Left ventricle myocardium superior (tissue), 1 donor: ENCODE data around the gene SLC2A14. TPM values are rescaled to one million over a fixed set of nuclear protein-coding genes. Genes with fewer than 3 reads are reported as not detected.
"Not testable (repeated sequence)": the region's sequence is repeated elsewhere in the genome, so short reads cannot be mapped to it uniquely, and the experiment has no call there.

Experiments used
- ATAC-seq: fragments of 200-7000 bp; cut with Tn5 transposase; one replicate; pipeline ENCODE4 v1.9.1; 2020; ENCODE audit warnings: mild to moderate bottlenecking, moderate library complexity
- DNase-seq: peaks from one replicate; pipeline ENCODE4 v3.0.0-alpha.2; 2020
- intact Hi-C: fragments of 100-400 bp; cut with micrococcal nuclease; formaldehyde crosslinking; loops from one replicate; pipeline ENCODE4 v1.11.0; 2022
- total RNA-seq: library from RNA; stranded (reverse); fragmentation: NEBNext Ultra II Directional; extraction: Animal tissue kit (Norgen Biotek cat#: 25700); gene quantifications from one replicate; pipeline ENCODE4 v1.2.1, GENCODE V29; 2021
- donor health status: DM: no; HTN: yes; CAD: no; lungs with severe emphysema.

SLC2A14 gene
- total RNA-seq, 1 donor from 2014 or later, result not detected

GRCh38 chr12:7788294-7788660 lies 84.4 kb downstream of the SLC2A14 start:
- intact Hi-C loops, result no loop called here
- ATAC-seq, result no peak

GRCh38 chr12:7787574-7788293 lies 85.0 kb downstream of the SLC2A14 start:
- ATAC-seq (no peak), DNase-seq (no peak)
- intact Hi-C loops, result no loop called here

More at GRCh38 chr12:7788294-7788660, 84.4 kb downstream of the SLC2A14 start:
- DNase-seq, result no peak

DNA sequence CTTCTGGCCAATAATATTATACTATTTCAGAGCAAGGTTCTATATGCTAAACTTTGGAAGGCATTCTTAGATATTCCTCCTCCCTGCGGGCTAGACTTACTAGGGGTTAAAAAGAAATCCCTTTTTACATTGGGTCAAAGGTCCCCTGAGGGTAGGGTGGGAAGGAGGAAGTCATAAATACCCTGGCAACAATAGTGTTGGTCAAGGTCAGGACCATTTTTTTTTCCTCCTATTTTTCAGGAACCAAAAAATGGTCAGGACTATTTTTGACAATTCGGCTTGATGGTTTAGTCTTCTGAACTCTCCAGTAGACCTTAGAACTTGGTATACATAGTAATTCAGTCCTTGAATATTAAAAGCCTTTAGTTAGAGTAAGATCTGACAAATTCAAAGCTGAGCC lies 88.0 kb downstream of the SLC2A14 start:
- DNase-seq (no peak), ATAC-seq (no peak)
- intact Hi-C loops, result no loop called here

GRCh38 chr12:7783433-7783832 lies 89.3 kb downstream of the SLC2A14 start:
- ATAC-seq, DNase-seq, intact Hi-C loops: not testable (repeated sequence)

- ATAC-seq (no peak), DNase-seq (no peak)
- intact Hi-C loops, result no loop called here
Observed at GRCh38 chr12:7782055-7782454, 90.7 kb downstream of the SLC2A14 start.

GRCh38 chr12:7781274-7781673 lies 91.4 kb downstream of the SLC2A14 start:
- DNase-seq (no peak), ATAC-seq (no peak)
- intact Hi-C loops, result no loop called here

GRCh38 chr12:7769999-7770398 lies 102.7 kb downstream of the SLC2A14 start:
- intact Hi-C loops, result no loop called here
- DNase-seq (no peak), ATAC-seq (no peak)

Other genes starting within 250 kb of the SLC2A14 start
- not detected for gene APOBEC1, start 207.0 kb downstream of the SLC2A14 start, total RNA-seq
- gene GDF3, start 177.1 kb downstream of the SLC2A14 start, total RNA-seq, result not detected
- not detected for gene DPPA3, start 161.5 kb downstream of the SLC2A14 start, total RNA-seq
- not detected for gene CLEC4C, start 125.5 kb downstream of the SLC2A14 start, total RNA-seq
- not detected for gene NANOGNB, start 107.7 kb downstream of the SLC2A14 start, total RNA-seq
- not detected for gene NANOG, start 83.5 kb downstream of the SLC2A14 start, total RNA-seq
- gene SLC2A3, start 63.3 kb upstream of the SLC2A14 start, total RNA-seq, result 12.3 TPM
- gene FOXJ2, start 159.8 kb upstream of the SLC2A14 start, total RNA-seq, result 25.9 TPM
- 6.9 TPM for gene C3AR1, start 193.4 kb upstream of the SLC2A14 start, total RNA-seq
- gene NECAP1, start 209.4 kb upstream of the SLC2A14 start, total RNA-seq, result 18.7 TPM